GM12878 (cell line): Measurements from ENCODE around the gene GABARAPL2. TPM values are rescaled to one million over a fixed set of nuclear protein-coding genes. Genes with fewer than 3 reads are reported as not detected.

Experiments used
- E2F4 ChIP-seq: IDR thresholded peaks from 2 replicates; pipeline ENCODE4 v1.6.1; 2012; ENCODE audit warnings: low read depth, low read length, improper control_type of control experiment
- MEF2B ChIP-seq: fragments of 450-650 bp; IDR thresholded peaks from 2 replicates; pipeline ENCODE4 v1.6.1; 2018; ENCODE audit warnings: mild to moderate bottlenecking, moderate library complexity; ENCODE audit not compliant: partially characterized antibody, poor library complexity, severe bottlenecking
- NR2C1 ChIP-seq: fragments of 450-650 bp; IDR thresholded peaks from 2 replicates; pipeline ENCODE4 v1.6.1; 2017; ENCODE audit warnings: antibody characterized with exemption, mild to moderate bottlenecking, moderate library complexity
- RAD51 ChIP-seq: fragments of 450-650 bp; IDR thresholded peaks from 2 replicates; pipeline ENCODE4 v1.6.1; 2016; ENCODE audit warnings: moderate library complexity, mild to moderate bottlenecking, inconsistent platforms
- SKIL ChIP-seq: fragments of 450-650 bp; IDR thresholded peaks from 2 replicates; pipeline ENCODE4 v1.6.1; 2017; ENCODE audit warnings: mild to moderate bottlenecking, low read depth, inconsistent platforms; ENCODE audit not compliant: poor library complexity, severe bottlenecking
- SMAD5 ChIP-seq: IDR thresholded peaks from 2 replicates; pipeline ENCODE4 v1.6.1; 2016; ENCODE audit warnings: antibody characterized with exemption, low read depth
- SREBF2 ChIP-seq: IDR thresholded peaks from 2 replicates; pipeline ENCODE4 v1.6.1; 2012; ENCODE audit warnings: mild to moderate bottlenecking, low read length
- STAT1 ChIP-seq: fragments of 450-650 bp; conservative IDR thresholded peaks from 2 replicates; pipeline ENCODE4 v1.6.1; 2014; ENCODE audit warnings: antibody characterized with exemption, mild to moderate bottlenecking
- ZBTB4 ChIP-seq: fragments of 450-650 bp; formaldehyde crosslinking; IDR thresholded peaks from 2 replicates; pipeline ENCODE4 v1.4.0; 2022; ENCODE audit warnings: mild to moderate bottlenecking, moderate library complexity
- ZNF274 ChIP-seq: IDR thresholded peaks from one replicate; pipeline ENCODE4 v1.8.0; 2011; ENCODE audit not compliant: insufficient read length, insufficient read depth
- polyA plus RNA-seq, 11 experiments: library from polyadenylated mRNA; depleted of rRNA in 4 of 11; unstranded in 6 of 11; stranded (reverse) in 5 of 11; fragments of >200 nt; fragmentation: Nextera tagmentation in 4 of 11; fragmentation: Illumina TruSeq in 1 of 11; extraction: Ambion mirVana in 4 of 11; extraction: Trizol in 1 of 11; gene quantifications; 1 replicate in 1 of 11; 2 replicates in 10 of 11; pipeline versions ENCODE4 v1.2.1 to v1.2.3, GENCODE V29; 2011 to 2016; ENCODE audit warnings: inconsistent platforms in 2 of 11, missing spikeins in 2 of 11, low read depth in 1 of 11
- total RNA-seq, 4 experiments: library from RNA; depleted of rRNA in 3 of 4; stranded (reverse); fragments of >200 nt in 3 of 4; fragmentation: Illumina TruSeq in 1 of 4; extraction: Trizol in 1 of 4; gene quantifications; 2 replicates each; pipeline versions ENCODE4 v1.2.1 to v1.2.3, GENCODE V29; 2013 to 2021

Gene GABARAPL2
- total and polyA plus RNA-seq, 10 of the 15 experiments (the other 5 are each of a cell fraction or from before 2014, with no cell fraction given): 61.9 to 359 (median 128) TPM

GRCh38 chr16:75566040-75566757 is at the start of gene GABARAPL2 (continued):
- TF ChIP-seq ZBTB4 (CRISPR knock-in tag) (no peak), SKIL (no peak), STAT1 (no peak), E2F4 (no peak), SREBF2 (no peak), SMAD5 (no peak), RAD51 (no peak), MEF2B (peak; percentile 49), ZNF274 (no peak), NR2C1 (no peak)
- TF ChIP-seq, all 136 proteins: peak for 34
